Activated CD8-positive, alpha-beta memory T cell treated with anti-CD3 and anti-CD28 coated beads, Interleukin-2, amount 50 U/mL, for 1 hour (primary cell): Measurements from ENCODE around the gene EPHA6.
"Not testable (repeated sequence)": the region's sequence is repeated elsewhere in the genome, so short reads cannot be mapped to it uniquely, and the experiment has no call there.

ENCODE experiments used
- DNase-seq: peaks from one replicate; pipeline ENCODE4 v3.0.0-alpha.2; 2020; ENCODE audit errors: extremely low read depth

The EPHA6 gene

DNA sequence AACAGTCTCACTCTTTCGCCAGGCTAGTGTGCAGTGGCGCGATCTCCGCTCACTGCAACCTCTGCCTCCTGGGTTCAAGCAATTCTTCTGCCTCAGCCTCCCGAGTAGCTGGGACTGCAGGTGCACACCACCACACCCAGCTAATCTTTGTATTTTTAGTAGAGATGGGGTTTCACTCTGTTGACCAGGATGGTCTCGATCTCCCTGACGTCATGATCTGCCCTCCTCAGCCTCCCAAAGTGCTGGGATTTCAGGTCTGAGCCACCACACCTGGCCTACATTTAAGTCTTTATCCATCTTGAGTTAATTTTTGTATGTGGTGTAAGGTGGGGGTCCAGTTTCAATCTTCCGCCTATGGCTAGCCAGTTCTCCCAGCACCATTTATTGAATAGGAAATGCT, 211.2 kb downstream of the EPHA6 start:
- not testable (repeated sequence) for DNase-seq

DNA sequence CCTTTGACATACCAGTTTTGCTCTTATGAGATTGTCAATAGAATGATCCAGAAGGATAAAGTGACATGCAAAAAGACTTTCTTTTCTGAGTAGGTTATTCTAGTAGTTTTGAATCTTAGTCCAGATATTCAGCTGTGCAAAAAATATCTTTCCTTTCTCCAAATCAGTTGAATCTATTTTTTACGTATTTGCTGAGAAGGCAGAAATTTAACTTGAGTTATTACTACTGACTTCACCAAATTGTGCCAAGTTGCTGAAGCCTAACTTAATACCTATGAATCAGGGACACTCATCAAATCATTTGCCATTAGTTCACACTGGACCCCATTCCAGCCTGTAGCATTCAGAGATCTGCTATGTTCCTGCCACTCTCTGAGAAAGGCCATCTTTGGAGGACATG, 215.6 kb downstream of the EPHA6 start:
- no peak for DNase-seq

DNA sequence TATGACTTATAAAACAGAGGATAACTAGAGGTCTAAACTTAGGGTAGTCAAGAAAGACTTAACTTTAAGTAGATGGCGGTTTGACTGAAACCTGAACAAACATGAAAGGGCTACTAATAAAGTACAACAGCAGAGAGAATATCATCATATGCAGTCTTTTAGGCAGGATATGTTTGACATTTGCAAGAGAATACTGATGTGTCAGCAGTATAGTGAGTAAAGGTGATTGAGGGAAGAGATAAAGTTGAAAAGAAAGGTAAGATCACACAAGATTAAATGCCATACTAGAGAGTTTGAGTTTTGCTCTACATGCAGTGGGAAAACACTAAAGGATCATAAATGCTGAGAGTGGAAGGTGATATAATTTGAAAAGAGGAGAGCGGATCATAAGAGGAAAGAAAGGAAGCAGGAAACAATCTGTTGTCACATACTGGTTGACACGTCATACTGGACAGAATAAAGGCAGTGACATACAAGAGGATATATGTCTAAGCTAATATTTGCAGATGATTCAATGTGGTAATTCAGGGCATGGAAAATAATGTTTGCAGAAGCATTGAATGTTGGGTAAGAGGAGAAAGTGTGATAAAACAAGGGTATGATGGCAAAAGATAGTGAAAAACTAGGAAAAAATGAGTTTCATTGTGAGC, 223.0 kb downstream of the EPHA6 start:
- no peak for DNase-seq

DNA sequence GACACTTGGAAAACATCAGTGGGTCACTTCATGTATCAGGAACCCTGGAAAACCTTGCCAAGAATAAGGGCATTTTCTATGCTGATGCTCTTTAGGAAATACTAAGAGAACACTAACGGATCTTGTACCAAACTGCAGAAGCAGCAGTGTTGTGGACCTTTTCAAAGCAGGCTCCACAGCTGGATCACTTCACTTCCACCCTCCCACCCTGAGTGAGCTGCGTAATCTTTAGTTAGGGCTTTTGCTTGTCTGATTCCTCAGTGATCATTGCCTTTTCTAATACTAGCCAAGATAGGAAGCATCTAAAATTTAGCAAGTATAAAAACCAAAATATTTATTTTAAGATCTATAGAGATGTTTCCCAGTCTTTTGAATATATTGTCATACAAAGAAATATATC, 229.0 kb downstream of the EPHA6 start:
- DNase-seq: no peak

DNA sequence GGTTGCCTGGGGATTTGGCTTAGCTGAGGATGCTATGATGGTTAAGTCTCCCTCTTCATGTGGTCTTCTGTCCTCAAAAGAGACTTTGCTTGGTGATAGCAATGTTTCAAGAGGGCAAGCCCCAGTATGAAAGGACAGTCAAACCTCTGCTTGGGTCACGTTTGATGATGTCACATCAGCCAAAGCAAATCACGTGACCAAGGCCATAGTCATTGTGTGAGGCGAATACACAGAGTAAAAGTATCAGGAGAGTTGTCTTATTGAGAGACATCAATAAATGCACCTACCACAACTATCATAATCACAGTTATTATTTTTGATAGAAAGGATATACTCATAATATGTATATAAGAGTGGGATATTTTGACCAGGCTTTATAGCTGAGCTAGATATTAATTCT, 243.0 kb downstream of the EPHA6 start:
- DNase-seq: no peak

DNA sequence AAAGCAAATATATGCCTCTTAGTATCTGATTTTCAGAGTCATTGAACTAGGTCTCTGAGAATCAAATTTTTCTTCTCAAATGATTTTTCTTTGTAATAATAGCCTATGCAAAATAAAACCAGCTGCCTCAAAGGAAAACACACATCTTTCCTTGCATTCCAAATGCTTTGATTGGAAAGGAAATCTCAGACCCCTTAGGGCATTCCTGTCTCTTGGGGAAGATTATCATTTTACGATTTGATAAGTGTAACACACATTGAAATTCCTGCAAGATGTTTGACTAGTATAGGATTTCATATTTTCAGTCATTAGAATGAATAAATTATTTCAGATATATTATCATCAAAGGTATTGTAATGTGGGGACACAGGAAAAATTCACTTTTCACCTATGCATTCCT, 244.8 kb downstream of the EPHA6 start:
- DNase-seq: no peak

DNA sequence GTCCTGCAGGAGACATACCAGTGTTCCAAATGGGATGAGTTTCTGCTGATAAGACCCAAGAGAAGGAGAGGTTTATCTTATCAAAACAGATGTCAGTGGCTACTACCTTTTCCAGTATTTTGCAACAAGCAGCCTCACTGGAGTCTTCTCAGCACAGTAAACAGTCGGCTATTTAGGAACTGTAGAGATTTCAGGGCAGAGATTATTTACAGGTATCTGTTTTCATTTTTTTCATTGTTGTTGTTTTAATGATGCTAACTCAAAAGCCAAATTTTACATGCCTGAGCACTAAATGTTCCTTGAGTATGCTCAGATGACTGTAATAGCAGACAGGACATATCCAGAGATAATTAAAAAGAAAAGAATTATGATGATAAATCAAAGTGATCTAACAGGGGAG, 252.1 kb downstream of the EPHA6 start:
- no peak for DNase-seq

DNA sequence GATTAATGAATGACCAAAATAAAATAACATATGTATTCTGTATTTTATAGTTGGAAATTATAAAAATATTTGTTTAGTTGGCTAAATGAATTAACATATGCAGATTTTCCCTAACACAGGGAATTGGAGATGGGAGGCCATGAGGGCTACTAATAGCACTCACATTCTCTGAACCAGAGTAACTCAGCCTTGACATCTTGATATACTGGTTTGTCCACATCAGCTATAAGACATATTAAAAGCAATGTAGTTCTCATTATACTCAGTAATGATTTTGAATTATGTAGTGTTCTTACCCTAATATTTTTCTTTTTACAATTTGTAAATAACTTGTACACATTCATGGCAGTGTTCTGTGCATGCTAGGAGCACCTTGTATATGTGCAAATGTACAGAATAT, 255.9 kb downstream of the EPHA6 start:
- DNase-seq: no peak

DNA sequence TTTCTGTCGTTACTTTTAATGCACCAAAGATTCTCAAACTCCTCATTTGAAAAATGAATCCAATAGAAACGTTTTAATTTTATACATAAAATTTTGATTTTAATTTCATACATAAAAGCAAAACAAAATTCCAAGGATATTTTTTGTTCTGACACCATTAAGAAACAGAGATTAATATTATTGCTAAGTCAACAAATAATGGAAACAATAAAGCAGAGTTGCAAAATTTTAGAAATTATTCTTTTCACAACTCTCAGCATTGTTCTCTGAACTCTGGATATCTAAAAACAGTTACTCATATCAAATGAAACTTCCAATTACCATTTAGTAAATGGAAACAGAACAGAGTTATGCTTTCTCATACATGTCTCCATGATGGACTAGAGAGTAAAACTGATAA, 260.2 kb downstream of the EPHA6 start:
- DNase-seq: no peak

DNA sequence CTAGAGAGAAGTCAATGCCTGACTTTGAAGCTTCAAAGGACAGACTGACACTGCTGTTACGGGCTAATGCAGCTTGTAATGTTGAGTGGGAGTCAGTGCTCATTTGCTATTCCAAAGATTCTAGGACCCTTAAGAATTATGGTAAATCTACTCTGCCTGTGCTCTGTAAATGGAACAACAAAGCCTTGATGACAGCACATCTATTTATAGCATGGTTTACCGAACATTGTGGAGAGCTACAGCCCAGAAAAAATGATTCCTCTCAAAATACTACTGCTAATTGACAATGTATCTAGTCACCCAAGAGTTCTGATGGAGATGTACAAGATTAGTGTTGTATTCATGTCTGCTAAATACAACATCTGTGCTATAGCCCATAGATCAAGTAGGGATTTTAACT, 262.3 kb downstream of the EPHA6 start:
- no peak for DNase-seq

DNA sequence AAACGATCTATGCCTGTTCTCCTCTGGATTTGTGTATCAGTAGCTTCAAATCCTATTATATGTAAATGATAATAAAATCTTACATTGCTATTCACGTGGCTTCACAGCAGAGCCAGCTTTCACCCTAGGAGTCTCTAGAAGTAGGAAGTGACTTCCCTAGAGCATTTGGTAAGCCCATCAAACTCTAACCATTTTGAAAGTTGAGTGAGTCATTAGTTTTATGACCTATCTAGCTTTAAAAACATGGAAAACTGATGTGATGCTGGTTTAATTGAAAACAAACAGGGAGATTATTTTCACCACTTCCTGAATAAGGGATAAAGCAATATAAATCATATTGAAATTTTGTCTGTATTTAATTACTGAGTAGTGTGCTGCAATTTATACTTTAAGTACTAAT, 275.2 kb downstream of the EPHA6 start:
- DNase-seq: no peak

DNA sequence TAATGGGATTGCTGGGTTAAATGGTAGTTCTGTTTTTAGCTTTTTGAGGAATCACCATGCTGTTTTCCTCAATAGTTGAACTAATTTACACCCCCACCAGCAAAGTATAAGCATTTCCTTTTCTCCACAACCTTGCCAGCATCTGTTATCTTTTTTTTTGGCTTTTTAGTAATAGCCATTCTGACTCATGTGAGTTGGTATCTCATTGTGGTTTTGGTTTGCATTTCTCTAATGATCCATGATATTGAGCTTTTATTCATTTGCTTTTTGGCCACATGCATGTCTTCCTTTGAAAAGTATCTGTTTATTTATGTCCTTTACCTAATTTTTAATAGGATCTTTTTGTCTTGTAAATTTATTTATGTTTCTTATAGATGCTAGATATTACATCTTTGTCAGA, 288.2 kb downstream of the EPHA6 start:
- DNase-seq: no peak

DNA sequence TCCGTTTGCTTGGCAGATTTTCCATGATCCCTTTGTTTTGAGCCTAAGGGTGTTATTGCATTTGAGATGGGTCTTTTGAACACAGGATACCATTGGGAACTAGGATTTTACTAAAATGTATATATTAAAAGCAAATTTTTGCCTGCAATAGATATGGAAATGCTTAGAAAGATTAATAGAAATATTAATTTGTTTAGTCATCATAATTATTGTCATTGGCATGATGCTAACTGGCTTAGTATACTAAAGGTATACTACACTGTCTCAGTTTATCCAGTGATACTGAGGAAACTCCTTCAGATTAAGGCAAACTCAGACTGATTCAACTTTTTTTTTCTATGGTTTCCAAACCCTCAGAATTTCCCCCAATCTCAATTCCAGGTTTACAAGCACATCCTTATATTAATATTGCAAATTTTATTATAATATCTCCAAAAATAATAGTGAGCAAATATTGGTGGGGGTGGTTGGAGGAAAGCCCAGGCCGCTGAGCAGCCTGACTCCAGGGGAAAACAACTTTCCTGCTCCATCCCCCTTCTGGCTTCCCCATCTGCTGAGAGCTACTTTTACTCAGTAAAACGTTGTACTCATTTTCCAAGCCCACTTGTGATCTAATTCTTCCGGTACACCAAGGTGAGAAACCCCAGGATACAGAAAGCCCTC, 291.7 kb downstream of the EPHA6 start:
- DNase-seq: no peak

DNA sequence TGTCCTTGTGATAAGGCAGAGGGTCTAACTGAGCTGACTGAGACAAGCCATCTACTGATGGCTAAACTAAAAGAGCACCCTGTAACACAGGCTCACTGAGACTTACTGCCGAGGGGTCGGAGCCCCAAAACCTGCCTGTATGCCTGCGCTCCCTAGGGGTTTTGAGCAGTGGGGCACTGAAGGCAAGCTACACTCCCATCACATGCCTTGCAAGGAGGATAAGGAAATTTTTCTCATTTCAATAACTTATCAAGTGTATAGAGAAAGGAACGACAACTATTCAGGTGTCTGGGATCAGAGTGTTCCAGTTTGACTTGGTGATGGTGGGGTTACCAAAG, 292.2 kb downstream of the EPHA6 start:
- no peak for DNase-seq

DNA sequence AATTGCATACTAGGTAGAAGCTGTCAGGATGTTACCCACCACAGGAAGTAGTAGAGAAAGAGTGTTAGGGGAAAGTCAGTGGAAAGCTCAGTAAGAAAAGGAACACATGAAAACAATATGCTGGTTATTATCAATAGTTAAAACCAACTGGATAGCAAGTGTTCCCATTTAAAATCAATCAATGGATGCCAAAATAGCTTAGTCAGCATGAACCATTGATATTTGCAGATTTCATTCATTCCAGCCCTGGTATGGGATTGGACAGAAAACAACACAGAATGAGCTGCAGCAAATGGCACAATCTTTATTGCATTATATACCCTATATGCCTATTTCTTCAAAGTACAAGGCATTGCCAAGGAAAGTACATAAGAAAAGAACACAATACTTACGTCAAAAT, 293.7 kb downstream of the EPHA6 start:
- no peak for DNase-seq

DNA sequence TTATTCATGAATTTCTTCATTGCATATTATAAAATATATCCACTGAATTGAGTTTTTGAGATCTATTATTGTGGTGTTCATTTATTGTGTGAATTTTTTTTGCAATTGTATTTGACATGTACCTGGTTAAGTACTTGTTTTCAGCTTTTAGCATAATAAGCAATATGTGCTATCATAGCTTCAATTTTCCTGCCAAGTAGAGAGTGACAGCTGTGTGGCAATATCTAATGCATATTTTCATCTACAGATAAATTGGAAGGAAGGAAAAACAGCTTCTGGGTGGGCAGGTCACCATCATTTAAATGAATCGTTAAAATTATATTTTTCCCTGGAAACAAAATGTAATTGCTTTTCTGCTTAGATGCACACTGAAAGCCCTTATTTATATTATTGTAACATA, 296.9 kb downstream of the EPHA6 start:
- DNase-seq: no peak

DNA sequence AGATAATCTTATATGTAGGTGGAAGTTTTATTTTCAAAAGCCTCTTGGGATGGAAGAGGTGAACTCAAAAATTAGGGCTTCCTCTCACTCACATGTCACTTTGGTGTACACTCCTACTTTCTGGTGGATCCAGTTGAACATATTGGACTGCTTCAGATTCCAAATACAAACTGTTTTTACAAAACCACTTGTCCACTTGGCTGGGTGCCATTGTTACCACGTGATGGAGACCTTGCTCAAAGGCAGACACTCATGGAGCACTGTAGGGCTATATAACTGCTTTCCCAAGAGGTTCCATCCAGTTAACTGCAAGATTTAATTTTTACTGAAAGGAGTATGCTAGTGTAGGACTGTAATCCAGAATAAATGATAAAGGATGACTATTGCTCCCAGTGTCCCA, 307.0 kb downstream of the EPHA6 start:
- no peak for DNase-seq

DNA sequence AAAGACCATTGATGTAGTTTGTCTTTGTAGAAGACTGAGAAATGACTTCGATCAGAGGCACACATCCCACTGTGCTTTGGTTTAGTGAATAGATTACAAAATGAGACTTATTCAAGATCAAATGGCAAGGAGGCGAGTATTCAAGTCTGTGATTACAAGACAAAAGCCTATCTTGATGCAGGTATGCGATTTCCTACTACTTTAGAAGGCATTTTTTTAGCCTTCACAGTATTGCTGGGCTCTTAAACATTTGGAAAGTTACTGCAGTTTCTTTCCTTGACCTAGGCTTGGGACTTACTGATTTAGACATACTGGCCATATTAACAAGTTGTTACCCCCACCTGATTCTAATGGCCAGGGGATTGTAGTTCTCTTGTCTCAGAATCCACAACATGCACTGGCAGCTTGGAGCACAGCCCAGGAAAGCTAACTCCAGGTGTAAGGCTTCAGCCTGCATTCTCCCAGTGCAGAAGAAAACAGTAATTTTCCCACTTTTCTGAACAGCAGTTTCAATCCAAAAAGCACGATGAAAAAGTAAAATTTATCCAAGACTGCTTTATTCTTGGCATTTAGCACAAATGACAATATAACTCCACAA, 311.6 kb downstream of the EPHA6 start:
- DNase-seq: no peak

DNA sequence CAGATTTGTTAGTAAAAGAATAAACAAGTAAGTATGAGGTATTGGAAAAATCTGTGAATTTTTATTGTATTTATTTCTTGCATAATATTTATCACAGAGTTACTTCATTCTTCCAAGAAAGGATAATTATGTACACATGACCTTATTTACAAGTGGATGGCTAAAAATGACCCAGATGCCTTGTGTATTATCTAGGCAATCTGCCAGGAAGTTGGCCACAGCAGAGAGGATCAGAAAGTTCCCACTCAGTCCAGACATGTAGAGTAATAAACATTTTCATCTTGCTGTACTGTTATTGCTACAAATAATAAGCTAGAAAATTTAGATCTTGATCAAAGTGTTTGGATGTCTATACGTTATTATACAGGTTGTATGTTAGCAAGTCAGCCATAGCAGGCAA, 317.1 kb downstream of the EPHA6 start:
- DNase-seq: no peak

DNA sequence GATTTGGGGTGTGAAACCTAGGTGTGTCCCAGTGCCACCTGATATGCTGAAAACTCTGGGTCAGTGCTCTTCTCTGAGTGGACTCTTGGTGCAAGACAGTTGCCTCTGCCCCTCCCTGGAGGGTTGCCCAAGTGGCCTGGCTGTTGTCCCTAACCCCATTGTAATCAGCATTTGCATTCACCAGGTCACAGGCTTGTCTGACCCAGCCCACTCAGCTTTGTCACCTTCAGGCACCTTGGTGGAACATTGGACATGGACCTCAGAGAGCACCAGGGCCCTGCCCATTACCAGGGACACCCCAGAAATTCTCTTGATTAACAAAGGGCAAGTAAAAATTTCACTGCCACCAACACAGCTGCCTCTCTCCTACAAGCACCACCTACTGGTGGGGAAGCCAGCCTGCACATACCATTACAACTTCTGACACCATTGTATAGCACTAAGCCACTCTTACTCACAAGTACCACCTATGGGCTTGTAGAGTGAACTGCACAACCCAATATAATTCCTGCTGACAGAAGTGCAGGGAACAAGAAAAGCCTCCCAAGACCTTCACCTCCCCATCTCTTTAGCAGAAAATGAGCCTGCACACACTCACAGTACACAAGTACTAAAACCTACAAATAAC, 324.6 kb downstream of the EPHA6 start:
- DNase-seq: no peak

DNA sequence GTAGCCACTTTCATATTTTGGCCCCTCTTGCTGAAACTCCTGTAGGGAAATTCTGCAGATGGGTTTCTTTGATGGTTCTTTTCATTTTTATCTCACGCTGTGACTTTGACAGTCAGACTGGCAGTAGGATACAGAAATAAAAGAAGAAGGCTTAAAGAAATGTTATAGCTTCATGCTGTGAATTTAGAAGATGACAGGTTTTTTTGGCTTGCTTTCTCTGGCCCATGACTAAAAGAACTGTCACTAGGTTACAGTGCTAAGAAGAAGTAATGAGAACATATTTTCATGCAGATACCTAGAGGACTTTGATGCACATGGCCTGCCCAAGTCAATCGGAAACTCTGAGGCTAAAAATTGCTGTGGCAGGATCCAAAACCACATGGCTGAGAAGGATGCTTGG, 334.5 kb downstream of the EPHA6 start:
- DNase-seq: no peak

DNA sequence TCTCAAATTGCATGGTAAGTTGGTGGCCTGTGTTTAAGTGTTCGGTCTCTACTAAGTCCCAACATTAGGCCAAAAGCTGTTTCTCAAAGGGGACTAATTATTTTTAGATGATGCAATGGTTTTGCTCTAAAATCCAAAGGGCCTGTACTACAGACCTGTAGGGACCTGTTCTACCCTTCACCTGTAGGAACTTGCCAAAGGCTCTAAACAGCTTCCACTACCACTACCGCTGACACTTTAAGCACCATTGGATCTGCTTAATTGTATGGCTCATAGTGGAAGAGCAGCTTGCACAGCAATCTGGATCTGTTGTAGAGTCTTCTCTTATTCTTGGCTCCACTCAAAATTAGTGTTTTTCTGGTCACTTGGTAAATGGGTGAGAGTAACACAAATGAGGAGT, 346.8 kb downstream of the EPHA6 start:
- DNase-seq: no peak

DNA sequence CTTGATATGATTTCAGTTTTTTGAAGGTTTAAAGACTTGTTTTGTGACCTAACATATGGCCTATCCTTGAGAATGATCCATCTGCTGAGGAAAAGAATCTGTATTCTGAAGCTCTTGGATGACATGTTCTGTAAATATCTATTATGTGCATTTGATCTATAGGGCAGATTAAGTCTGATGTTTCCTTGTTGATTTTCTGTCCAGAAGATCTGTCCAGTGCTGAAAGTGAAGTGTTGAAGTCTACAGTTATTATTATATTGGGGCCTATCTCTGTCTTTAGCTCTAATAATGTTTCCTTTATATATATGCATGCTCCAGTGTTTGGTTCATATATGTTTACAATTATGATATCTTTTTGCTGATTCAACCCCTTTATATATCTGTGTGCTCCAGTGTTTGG, 362.8 kb downstream of the EPHA6 start:
- DNase-seq: no peak
